Measurements from ENCODE around the gene RAB3C.
"Not testable (repeated sequence)": the region's sequence is repeated elsewhere in the genome, so short reads cannot be mapped to it uniquely, and the experiment has no call there.

The RAB3C gene

GRCh38 chr5:58582803-58583491, at the start of gene RAB3C:
TSS of gene RAB3C (plus strand) at chr5:58583075. CDS start at chr5:58583209, 134 bp downstream.
- DNase-seq: peak; percentile 55

- not testable (repeated sequence) for DNase-seq
Measured at GRCh38 chr5:58541935-58542334, 40.9 kb upstream of the RAB3C start.

- no peak for DNase-seq
Measured at GRCh38 chr5:58542709-58543108, 40.2 kb upstream of the RAB3C start.

- DNase-seq: no peak
Measured at GRCh38 chr5:58543723-58544122, 39.2 kb upstream of the RAB3C start.

- no peak for DNase-seq
Measured at GRCh38 chr5:58544195-58544594, 38.7 kb upstream of the RAB3C start.

GRCh38 chr5:58544926-58545325, 37.9 kb upstream of the RAB3C start:
- DNase-seq: no peak

GRCh38 chr5:58545912-58546311, 37.0 kb upstream of the RAB3C start:
- DNase-seq: no peak

GRCh38 chr5:58548068-58548467, 34.8 kb upstream of the RAB3C start:
- no peak for DNase-seq

GRCh38 chr5:58551492-58551891, 31.4 kb upstream of the RAB3C start:
- no peak for DNase-seq

GRCh38 chr5:58557665-58558338, 25.1 kb upstream of the RAB3C start:
- not testable (repeated sequence) for DNase-seq

GRCh38 chr5:58563016-58563700, 19.7 kb upstream of the RAB3C start:
- DNase-seq: not testable (repeated sequence)

- not testable (repeated sequence) for DNase-seq
Measured at GRCh38 chr5:58564043-58564832, 18.6 kb upstream of the RAB3C start.

GRCh38 chr5:58565033-58565432, 17.8 kb upstream of the RAB3C start:
- no peak for DNase-seq

GRCh38 chr5:58571501-58571900, 11.4 kb upstream of the RAB3C start:
- DNase-seq: no peak

- DNase-seq: not testable (repeated sequence)
Measured at GRCh38 chr5:58572973-58573372, 9.9 kb upstream of the RAB3C start.

- DNase-seq: no peak
Measured at GRCh38 chr5:58579781-58580180, 3.1 kb upstream of the RAB3C start.

GRCh38 chr5:58582019-58582802, 664 bp upstream of the RAB3C start:
- no peak for DNase-seq

GRCh38 chr5:58595952-58596351, 13.1 kb downstream of the RAB3C start:
- DNase-seq: no peak

- no peak for DNase-seq
Measured at GRCh38 chr5:58598440-58598839, 15.6 kb downstream of the RAB3C start.

GRCh38 chr5:58599217-58599616, 16.3 kb downstream of the RAB3C start:
- DNase-seq: no peak

- DNase-seq: not testable (repeated sequence)
Measured at GRCh38 chr5:58600613-58601012, 17.7 kb downstream of the RAB3C start.

- not testable (repeated sequence) for DNase-seq
Measured at GRCh38 chr5:58602889-58603288, 20.0 kb downstream of the RAB3C start.

Data from NCI-H2029 treated with DMSO at 0.1 percent for 48 hours (cell line).